ENCODE data around the gene PCNX2.
"Not testable (repeated sequence)": the region's sequence is repeated elsewhere in the genome, so short reads cannot be mapped to it uniquely, and the experiment has no call there.

The PCNX2 gene

DNA sequence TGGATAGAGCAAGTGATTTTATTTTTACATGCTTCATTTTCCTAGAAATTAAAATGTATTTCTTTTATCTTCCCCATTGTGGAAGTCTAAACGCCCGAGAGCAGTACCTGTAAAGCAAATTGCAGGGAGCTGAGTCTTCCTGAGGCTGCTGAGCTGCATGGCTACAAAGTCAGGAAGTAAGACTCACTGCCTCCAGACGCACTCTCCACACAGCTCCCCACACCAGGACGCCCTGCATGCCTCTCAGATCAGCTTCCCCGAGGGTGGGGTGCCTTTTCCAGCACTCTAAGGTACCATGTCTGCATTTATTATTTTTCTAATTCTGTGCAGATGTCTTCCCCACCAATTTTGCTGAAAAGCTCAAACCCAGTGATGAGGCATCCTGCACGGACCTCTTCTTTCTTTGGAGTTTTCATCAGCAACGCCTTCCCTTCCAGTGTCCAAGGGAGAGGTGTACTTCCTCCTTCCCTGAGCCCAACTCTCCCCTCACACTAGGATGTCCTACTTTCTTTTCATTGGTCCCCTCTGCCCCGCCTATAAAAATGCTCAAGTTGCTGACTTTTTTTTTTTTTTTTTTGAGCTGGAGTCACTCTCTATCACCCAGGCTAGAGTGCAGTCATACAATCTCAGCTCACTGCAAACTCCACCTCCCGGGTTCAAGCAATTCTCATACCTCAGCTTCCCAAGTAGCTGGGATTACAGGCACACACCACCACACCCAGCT, 114.7 kb downstream of the PCNX2 start:
- TF ChIP-seq, protein P1, sequence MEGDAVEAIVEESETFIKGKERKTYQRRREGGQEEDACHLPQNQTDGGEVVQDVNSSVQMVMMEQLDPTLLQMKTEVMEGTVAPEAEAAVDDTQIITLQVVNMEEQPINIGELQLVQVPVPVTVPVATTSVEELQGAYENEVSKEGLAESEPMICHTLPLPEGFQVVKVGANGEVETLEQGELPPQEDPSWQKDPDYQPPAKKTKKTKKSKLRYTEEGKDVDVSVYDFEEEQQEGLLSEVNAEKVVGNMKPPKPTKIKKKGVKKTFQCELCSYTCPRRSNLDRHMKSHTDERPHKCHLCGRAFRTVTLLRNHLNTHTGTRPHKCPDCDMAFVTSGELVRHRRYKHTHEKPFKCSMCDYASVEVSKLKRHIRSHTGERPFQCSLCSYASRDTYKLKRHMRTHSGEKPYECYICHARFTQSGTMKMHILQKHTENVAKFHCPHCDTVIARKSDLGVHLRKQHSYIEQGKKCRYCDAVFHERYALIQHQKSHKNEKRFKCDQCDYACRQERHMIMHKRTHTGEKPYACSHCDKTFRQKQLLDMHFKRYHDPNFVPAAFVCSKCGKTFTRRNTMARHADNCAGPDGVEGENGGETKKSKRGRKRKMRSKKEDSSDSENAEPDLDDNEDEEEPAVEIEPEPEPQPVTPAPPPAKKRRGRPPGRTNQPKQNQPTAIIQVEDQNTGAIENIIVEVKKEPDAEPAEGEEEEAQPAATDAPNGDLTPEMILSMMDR (IDR thresholded peaks at IDR 0.05; ENCODE audit: insufficient read depth, low read length, missing control alignments), result no peak
- DNase-seq (ENCODE audit: low read depth, low spot score), result no peak
- H3K4me3 ChIP-seq (ENCODE audit: low read depth, low read length), result no peak overlapping the region
- CTCF ChIA-PET, result no interaction called here
- POLR2A ChIA-PET, result no interaction called here

GRCh38 chr1:233179638-233180037, 115.9 kb downstream of the PCNX2 start:
- CTCF ChIA-PET; DNase-seq (ENCODE audit: low read depth, low spot score); POLR2A ChIA-PET; H3K4me3 ChIP-seq (ENCODE audit: low read depth, low read length): not testable (repeated sequence)

DNA sequence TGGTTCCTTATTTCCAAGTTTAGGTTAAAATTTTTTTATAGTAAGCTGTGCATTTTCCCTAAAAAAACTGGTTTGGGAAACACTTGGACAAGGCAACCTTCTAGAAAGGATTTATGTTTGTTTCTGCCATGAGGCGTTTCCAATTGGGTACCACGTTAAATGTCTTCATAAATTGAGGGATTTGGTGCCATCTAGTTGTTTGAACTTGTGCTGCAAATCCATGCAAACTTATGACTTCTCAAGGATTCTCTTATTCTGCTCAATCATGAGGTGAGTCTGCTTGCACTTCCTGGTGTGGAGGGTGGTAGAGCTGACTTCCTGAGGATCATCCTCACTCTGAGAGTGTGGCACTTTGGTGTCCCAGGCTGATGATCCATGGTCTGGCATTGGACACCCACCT, 123.3 kb downstream of the PCNX2 start:
- ChIA-PET POLR2A (no interaction called here), CTCF (interaction anchor here (0.8 to 1.9 kb wide), 5 partner anchors 10 to 542 kb away, joined by 3 to 6 read pairs (median 4); partner anchors contain the start of gene SIPA1L2)
- H3K4me3 ChIP-seq (ENCODE audit: low read depth, low read length), result no peak overlapping the region
- TF ChIP-seq, protein P1 (IDR thresholded peaks at IDR 0.05; ENCODE audit: insufficient read depth, low read length, missing control alignments), result peak; percentile 37
- no peak for DNase-seq (ENCODE audit: low read depth, low spot score)

DNA sequence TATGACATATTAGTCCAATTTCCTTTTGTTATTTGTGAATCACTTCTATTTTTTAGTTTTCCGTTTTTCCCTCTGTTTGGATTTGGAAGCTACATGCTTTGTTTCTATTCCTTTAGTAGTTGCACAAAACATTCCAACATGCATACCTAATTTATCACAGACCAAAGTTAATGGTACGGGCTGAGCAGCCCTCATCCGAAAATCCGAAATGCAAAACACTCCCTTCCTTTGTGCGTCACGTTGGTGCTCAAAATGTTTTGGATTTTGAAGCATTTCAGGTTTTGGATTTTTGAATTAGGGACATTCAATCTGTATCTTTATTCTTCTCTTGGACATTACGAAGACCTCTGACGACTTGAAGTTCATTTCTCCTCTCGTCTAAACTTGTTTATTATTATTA, 124.8 kb downstream of the PCNX2 start:
- ChIA-PET POLR2A (no interaction called here), CTCF (interaction anchor here (0.8 to 1.9 kb wide), 4 partner anchors 202 to 541 kb away, joined by 3 to 6 read pairs (median 3); partner anchors contain the start of gene SIPA1L2)
- H3K4me3 ChIP-seq (ENCODE audit: low read depth, low read length), result no peak overlapping the region
- TF ChIP-seq, protein P1 (IDR thresholded peaks at IDR 0.05; ENCODE audit: insufficient read depth, low read length, missing control alignments), result no peak
- no peak for DNase-seq (ENCODE audit: low read depth, low spot score)

DNA sequence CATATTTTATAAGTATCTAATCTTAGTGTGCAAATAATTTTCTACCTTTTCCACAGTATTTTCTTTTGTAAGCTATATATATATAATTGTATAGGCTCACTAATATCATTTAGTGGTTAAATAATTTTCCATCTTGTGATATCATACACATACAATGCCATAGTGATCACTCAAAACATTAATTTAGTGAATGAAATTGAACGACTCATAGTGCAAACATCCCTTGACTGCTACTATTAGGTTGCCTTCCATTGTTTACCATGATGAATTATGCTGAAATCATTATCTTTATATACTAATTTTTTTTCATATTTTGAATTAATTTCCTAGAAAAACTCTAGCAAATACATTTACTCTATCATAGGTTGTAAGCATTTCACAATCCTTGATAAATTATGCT, 127.1 kb downstream of the PCNX2 start:
- CTCF ChIA-PET, result no interaction called here
- H3K4me3 ChIP-seq (ENCODE audit: low read depth, low read length), result no peak overlapping the region
- POLR2A ChIA-PET, result no interaction called here
- TF ChIP-seq, protein P1 (IDR thresholded peaks at IDR 0.05; ENCODE audit: insufficient read depth, low read length, missing control alignments), result no peak
- no peak for DNase-seq (ENCODE audit: low read depth, low spot score)

- no peak overlapping the region for H3K4me3 ChIP-seq (ENCODE audit: low read depth, low read length)
- TF ChIP-seq, protein P1 (IDR thresholded peaks at IDR 0.05; ENCODE audit: insufficient read depth, low read length, missing control alignments), result no peak
- ChIA-PET CTCF (no interaction called here), POLR2A (no interaction called here)
- no peak for DNase-seq (ENCODE audit: low read depth, low spot score)
Measured at GRCh38 chr1:233166896-233167295, 128.6 kb downstream of the PCNX2 start.

DNA sequence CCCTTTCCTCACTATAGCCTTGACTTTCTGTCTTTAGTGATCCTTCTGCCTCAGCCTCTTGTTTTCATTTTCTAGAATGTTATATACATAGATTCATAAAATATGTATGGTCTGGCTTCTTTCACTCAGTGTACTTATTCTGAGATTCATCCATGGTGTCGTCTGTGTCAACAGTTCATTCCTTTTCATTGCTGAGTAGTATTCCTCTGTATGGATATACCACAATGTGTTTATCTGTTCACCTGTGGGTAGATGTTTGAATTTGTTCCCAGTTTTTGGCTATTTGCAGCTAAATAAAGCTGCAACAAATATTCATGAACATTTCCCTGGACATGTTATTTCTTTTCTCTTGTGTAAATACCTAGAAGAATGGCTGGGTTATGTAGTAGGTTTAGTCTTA, 131.8 kb downstream of the PCNX2 start:
- TF ChIP-seq, protein P1 (IDR thresholded peaks at IDR 0.05; ENCODE audit: insufficient read depth, low read length, missing control alignments), result no peak
- CTCF ChIA-PET, result no interaction called here
- POLR2A ChIA-PET, result no interaction called here
- no peak for DNase-seq (ENCODE audit: low read depth, low spot score)
- H3K4me3 ChIP-seq (ENCODE audit: low read depth, low read length), result no peak overlapping the region

Data from AG04449 (cell line).